Epidermal melanocyte (primary cell): Measurements from ENCODE around the gene ACTR2.
A peak's percentile ranks its signal among the peaks of the same experiment; 100 is the strongest.

Experiments
- DNase-seq: peaks from one replicate; pipeline ENCODE4 v3.0.0; 2011; ENCODE audit warnings: low spot score; ENCODE audit not compliant: insufficient read length

The ACTR2 gene

GRCh38 chr2:65277791-65278483, 50.3 kb downstream of the ACTR2 start:
- DNase-seq: no peak

- DNase-seq: peak; percentile 35
Measured at GRCh38 chr2:65278531-65278981, 50.9 kb downstream of the ACTR2 start.

GRCh38 chr2:65279756-65280155, 52.1 kb downstream of the ACTR2 start:
- DNase-seq: no peak

GRCh38 chr2:65281627-65282351, 54.2 kb downstream of the ACTR2 start:
- no peak for DNase-seq

GRCh38 chr2:65282477-65283053, 54.9 kb downstream of the ACTR2 start:
- no peak for DNase-seq

- DNase-seq: no peak
Measured at GRCh38 chr2:65287364-65287763, 59.7 kb downstream of the ACTR2 start.

- DNase-seq: no peak
Measured at GRCh38 chr2:65291216-65292105, 63.8 kb downstream of the ACTR2 start.

- DNase-seq: no peak
Measured at GRCh38 chr2:65292106-65292400, 64.4 kb downstream of the ACTR2 start.

GRCh38 chr2:65292461-65293011, 64.9 kb downstream of the ACTR2 start:
- no peak for DNase-seq

GRCh38 chr2:65293376-65293775, 65.7 kb downstream of the ACTR2 start:
- no peak for DNase-seq

GRCh38 chr2:65294136-65294535, 66.5 kb downstream of the ACTR2 start:
- DNase-seq: no peak

GRCh38 chr2:65294701-65295100, 67.1 kb downstream of the ACTR2 start:
- no peak for DNase-seq

GRCh38 chr2:65296971-65297370, 69.3 kb downstream of the ACTR2 start:
- no peak for DNase-seq

GRCh38 chr2:65297544-65297943, 69.9 kb downstream of the ACTR2 start:
- no peak for DNase-seq

GRCh38 chr2:65298089-65298488, 70.5 kb downstream of the ACTR2 start:
- no peak for DNase-seq

- no peak for DNase-seq
Measured at GRCh38 chr2:65299246-65299645, 71.6 kb downstream of the ACTR2 start.

GRCh38 chr2:65300134-65300760, 72.6 kb downstream of the ACTR2 start:
- DNase-seq: peak; percentile 30

GRCh38 chr2:65300761-65301711, 73.4 kb downstream of the ACTR2 start:
- peak; percentile 72 for DNase-seq

GRCh38 chr2:65305934-65306333, 78.3 kb downstream of the ACTR2 start:
- no peak for DNase-seq

- DNase-seq: no peak
Measured at GRCh38 chr2:65309699-65310098, 82.1 kb downstream of the ACTR2 start.
